PC-9 (cell line): ENCODE measurements around the gene SH3GL3.

Experiments
- EZH2 ChIP-seq: fragments of 200-600 bp; sonication (generic); IDR thresholded peaks from 2 replicates; pipeline ENCODE4 v1.8.0; 2017; ENCODE audit warnings: antibody characterized with exemption, low read depth
- TF ChIP-seq, protein P1 (sequence below): fragments of 200-600 bp; sonication (generic); conservative IDR thresholded peaks from 2 replicates; pipeline ENCODE4 v1.6.1; 2017; ENCODE audit warnings: mixed run types, antibody characterized with exemption, mild to moderate bottlenecking, moderate library complexity

DNA sequence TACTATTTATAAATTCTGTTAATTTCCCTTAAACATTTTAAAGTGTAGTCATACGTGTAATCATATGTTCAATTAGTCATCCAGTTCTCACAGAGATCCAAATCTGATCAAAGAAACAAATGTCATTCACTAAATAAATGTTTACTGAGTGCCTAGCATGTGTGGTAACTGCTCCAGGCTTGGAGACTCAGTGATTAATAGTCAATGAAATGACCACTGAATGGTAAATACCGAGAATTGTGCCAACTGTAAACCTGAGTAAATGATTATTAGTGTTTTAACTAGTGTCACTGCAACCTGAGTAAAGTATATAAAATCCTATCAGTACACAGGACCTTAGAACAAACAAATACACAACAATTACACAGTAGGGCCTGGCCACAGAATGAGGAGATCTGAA is 52.3 kb downstream of the SH3GL3 start:
- TF ChIP-seq, protein P1, sequence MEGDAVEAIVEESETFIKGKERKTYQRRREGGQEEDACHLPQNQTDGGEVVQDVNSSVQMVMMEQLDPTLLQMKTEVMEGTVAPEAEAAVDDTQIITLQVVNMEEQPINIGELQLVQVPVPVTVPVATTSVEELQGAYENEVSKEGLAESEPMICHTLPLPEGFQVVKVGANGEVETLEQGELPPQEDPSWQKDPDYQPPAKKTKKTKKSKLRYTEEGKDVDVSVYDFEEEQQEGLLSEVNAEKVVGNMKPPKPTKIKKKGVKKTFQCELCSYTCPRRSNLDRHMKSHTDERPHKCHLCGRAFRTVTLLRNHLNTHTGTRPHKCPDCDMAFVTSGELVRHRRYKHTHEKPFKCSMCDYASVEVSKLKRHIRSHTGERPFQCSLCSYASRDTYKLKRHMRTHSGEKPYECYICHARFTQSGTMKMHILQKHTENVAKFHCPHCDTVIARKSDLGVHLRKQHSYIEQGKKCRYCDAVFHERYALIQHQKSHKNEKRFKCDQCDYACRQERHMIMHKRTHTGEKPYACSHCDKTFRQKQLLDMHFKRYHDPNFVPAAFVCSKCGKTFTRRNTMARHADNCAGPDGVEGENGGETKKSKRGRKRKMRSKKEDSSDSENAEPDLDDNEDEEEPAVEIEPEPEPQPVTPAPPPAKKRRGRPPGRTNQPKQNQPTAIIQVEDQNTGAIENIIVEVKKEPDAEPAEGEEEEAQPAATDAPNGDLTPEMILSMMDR = no peak
- no peak for TF ChIP-seq EZH2
